Osteoblast (primary cell): ENCODE measurements around the gene ZNF548. TPM values are rescaled to one million over a fixed set of nuclear protein-coding genes. Genes with fewer than 3 reads are reported as not detected.
"Not testable (repeated sequence)": the region's sequence is repeated elsewhere in the genome, so short reads cannot be mapped to it uniquely, and the experiment has no call there.

Source experiments
- DNase-seq: peaks from one replicate; pipeline ENCODE4 v3.0.0; 2011; ENCODE audit warnings: low spot score, mixed read lengths; ENCODE audit not compliant: insufficient read length; ENCODE audit errors: missing footprints
- H2AFZ ChIP-seq: 2 replicates; pipeline ENCODE4 v1.6.0; 2011; ENCODE audit warnings: mild to moderate bottlenecking, low read length
- H3K27ac ChIP-seq: 2 replicates; pipeline ENCODE4 v1.5.1; 2011; ENCODE audit warnings: mild to moderate bottlenecking, low read depth, low read length, moderate library complexity
- H3K27me3 ChIP-seq: 2 replicates; pipeline ENCODE4 v1.6.0; 2012; ENCODE audit warnings: mild to moderate bottlenecking, control low read depth, inconsistent platforms, low read length, moderate library complexity; ENCODE audit not compliant: insufficient read depth
- H3K36me3 ChIP-seq: 2 replicates; pipeline ENCODE4 v1.5.1; 2011; ENCODE audit warnings: mild to moderate bottlenecking, low read length, control low read depth, moderate library complexity; ENCODE audit not compliant: insufficient read depth
- H3K4me1 ChIP-seq: 2 replicates; pipeline ENCODE4 v1.5.1; 2011; ENCODE audit warnings: mild to moderate bottlenecking, low read length, control low read depth, moderate library complexity; ENCODE audit not compliant: insufficient read depth
- H3K4me2 ChIP-seq: 2 replicates; pipeline ENCODE4 v1.6.0; 2011; ENCODE audit warnings: mild to moderate bottlenecking, low read length; ENCODE audit not compliant: insufficient read depth
- H3K4me3 ChIP-seq: fragments of 200-600 bp; sonication (generic); 3 replicates; pipeline ENCODE4 v1.5.1; 2012; ENCODE audit warnings: mild to moderate bottlenecking, low read length, inconsistent platforms; ENCODE audit not compliant: insufficient read depth
- H3K79me2 ChIP-seq: 2 replicates; pipeline ENCODE4 v1.6.0; 2012; ENCODE audit warnings: mild to moderate bottlenecking, low read length, control low read depth, inconsistent platforms; ENCODE audit not compliant: insufficient read depth
- H3K9me3 ChIP-seq: 2 replicates; pipeline ENCODE4 v1.5.1; 2011; ENCODE audit warnings: low read depth, low read length, control low read depth
- H4K20me1 ChIP-seq: 2 replicates; pipeline ENCODE4 v1.6.0; 2012; ENCODE audit warnings: mild to moderate bottlenecking, low read length, control low read depth; ENCODE audit not compliant: insufficient read depth
- total RNA-seq: library from RNA; depleted of rRNA; stranded (reverse); fragments of >200 nt; gene quantifications from 2 replicates; pipeline ENCODE4 v1.2.3, GENCODE V29; 2012
- TF ChIP-seq, protein P1 (sequence below): IDR thresholded peaks from 2 replicates; pipeline ENCODE4 v1.5.1; 2011; ENCODE audit warnings: mild to moderate bottlenecking, low read depth, low read length, moderate library complexity; ENCODE audit errors: extremely low read depth

ZNF548 gene
- total RNA-seq, 1 donor = 27.9 TPM

DNA sequence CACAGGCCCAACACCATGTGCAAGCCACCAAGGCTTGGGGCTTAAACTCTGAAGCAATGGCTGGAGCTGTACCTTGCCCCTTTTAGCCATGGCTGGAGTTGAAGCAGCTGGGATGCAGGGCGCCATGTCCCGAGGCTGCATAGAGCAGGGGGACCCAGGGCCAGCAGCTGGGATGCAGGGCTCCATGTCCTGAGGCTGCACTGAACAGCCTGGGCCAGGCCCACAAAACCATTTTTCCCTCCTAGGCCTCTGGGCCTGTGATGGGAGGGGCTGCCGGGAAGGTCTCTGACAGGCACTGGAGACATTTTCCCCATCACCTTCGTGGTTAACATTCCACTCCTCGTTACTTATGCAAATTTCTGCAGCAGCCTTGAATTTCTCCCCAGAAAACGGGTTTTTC is 15.5 kb upstream of the ZNF548 start:
- H2AFZ ChIP-seq = no peak overlapping the region
- H3K36me3 ChIP-seq = peaks cover 48% of the 10 kb centered on the region
- H3K27ac ChIP-seq = no peak overlapping the region
- no peak for DNase-seq
- H4K20me1 ChIP-seq = no peaks in the 10 kb centered on the region
- H3K4me3 ChIP-seq = no peak overlapping the region
- H3K79me2 ChIP-seq = no peaks in the 10 kb centered on the region
- H3K4me1 ChIP-seq = no peaks in the 10 kb centered on the region
- no peak overlapping the region for H3K4me2 ChIP-seq
- no peaks in the 10 kb centered on the region for H3K27me3 ChIP-seq
- H3K9me3 ChIP-seq = peaks cover 24% of the 10 kb centered on the region
- TF ChIP-seq, protein P1, sequence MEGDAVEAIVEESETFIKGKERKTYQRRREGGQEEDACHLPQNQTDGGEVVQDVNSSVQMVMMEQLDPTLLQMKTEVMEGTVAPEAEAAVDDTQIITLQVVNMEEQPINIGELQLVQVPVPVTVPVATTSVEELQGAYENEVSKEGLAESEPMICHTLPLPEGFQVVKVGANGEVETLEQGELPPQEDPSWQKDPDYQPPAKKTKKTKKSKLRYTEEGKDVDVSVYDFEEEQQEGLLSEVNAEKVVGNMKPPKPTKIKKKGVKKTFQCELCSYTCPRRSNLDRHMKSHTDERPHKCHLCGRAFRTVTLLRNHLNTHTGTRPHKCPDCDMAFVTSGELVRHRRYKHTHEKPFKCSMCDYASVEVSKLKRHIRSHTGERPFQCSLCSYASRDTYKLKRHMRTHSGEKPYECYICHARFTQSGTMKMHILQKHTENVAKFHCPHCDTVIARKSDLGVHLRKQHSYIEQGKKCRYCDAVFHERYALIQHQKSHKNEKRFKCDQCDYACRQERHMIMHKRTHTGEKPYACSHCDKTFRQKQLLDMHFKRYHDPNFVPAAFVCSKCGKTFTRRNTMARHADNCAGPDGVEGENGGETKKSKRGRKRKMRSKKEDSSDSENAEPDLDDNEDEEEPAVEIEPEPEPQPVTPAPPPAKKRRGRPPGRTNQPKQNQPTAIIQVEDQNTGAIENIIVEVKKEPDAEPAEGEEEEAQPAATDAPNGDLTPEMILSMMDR = no peak

DNA sequence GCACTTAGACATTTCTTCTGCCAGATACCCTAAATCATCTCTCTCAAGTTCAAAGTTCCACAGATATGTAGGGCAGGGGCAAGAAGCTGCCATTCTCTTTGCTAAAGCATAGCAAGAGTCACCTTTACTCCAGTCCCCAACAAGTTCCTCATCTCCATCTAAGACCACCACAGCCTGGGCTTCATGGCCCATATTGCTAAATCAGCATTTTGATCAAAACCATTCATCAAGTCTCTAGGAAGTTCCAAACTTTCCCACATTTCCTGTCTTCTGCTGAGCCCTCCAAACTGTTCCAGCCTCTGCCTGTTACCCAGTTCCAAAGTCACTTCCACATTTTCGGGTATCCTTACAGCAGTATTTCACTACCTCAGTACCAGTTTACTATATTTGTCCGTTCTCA is 15.0 kb upstream of the ZNF548 start:
- H3K4me1 ChIP-seq, H3K79me2 ChIP-seq, DNase-seq, H3K4me2 ChIP-seq, H3K4me3 ChIP-seq, H2AFZ ChIP-seq, H3K27ac ChIP-seq, H4K20me1 ChIP-seq, H3K27me3 ChIP-seq: not testable (repeated sequence)
- peaks cover 29% of the 10 kb centered on the region for H3K9me3 ChIP-seq
- H3K36me3 ChIP-seq = peaks cover 48% of the 10 kb centered on the region

DNA sequence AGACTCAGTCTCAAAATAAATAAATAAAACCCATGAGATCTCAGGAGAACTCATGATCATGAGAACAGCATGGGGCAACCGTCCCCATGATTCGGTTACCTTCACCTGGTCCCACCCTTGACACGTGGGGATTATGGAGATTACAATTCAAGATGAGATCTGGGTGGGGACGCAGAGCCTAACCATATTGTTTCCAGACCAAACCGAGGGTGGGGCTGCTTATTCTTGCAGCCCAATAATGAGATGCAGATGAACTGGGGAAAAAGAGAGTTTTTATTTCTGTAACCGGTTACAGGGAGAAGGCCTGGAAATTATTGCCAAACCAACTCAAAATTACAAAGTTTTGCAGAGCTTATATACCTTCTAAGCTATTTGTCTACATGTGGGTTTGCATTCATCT is 13.5 kb upstream of the ZNF548 start:
- no peak overlapping the region for H3K4me2 ChIP-seq
- no peaks in the 10 kb centered on the region for H3K4me1 ChIP-seq
- TF ChIP-seq, protein P1 = no peak
- H4K20me1 ChIP-seq = no peaks in the 10 kb centered on the region
- peaks cover 48% of the 10 kb centered on the region for H3K36me3 ChIP-seq
- no peak for DNase-seq
- peaks cover 32% of the 10 kb centered on the region for H3K9me3 ChIP-seq
- no peaks in the 10 kb centered on the region for H3K79me2 ChIP-seq
- H2AFZ ChIP-seq = no peak overlapping the region
- H3K27me3 ChIP-seq = no peaks in the 10 kb centered on the region
- no peak overlapping the region for H3K4me3 ChIP-seq
- H3K27ac ChIP-seq = no peak overlapping the region

DNA sequence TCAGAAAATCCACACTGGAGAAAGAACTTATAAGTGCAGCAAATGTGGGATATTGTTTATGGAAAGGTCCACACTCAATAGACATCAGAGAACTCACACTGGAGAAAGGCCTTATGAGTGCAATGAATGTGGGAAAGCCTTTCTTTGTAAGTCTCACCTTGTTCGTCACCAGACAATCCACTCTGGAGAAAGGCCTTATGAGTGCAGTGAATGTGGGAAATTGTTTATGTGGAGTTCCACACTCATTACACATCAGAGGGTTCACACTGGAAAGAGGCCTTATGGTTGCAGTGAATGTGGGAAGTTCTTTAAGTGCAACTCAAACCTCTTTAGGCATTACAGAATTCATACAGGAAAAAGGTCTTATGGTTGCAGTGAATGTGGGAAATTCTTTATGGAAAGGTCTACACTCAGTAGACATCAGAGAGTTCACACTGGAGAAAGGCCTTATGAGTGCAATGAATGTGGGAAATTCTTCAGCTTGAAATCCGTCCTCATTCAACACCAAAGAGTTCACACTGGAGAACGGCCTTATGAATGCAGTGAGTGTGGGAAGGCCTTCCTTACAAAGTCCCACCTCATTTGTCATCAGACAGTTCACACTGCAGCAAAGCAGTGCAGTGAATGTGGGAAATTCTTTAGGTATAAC is 12.0 kb upstream of the ZNF548 start:
- H3K27me3 ChIP-seq = no peaks in the 10 kb centered on the region
- H4K20me1 ChIP-seq = no peaks in the 10 kb centered on the region
- H3K4me1 ChIP-seq = no peaks in the 10 kb centered on the region
- H3K9me3 ChIP-seq = peaks cover 32% of the 10 kb centered on the region
- H2AFZ ChIP-seq = no peak overlapping the region
- DNase-seq = no peak
- no peaks in the 10 kb centered on the region for H3K79me2 ChIP-seq
- H3K27ac ChIP-seq = no peak overlapping the region
- H3K4me3 ChIP-seq = no peak overlapping the region
- peaks cover 34% of the 10 kb centered on the region for H3K36me3 ChIP-seq
- TF ChIP-seq, protein P1 = no peak
- H3K4me2 ChIP-seq = no peak overlapping the region
